ENCODE data around the gene ZC3H10.

Gene ZC3H10

GRCh38 chr12:56172839-56173238 is 54.8 kb downstream of the ZC3H10 start:
- H3K4me2 ChIP-seq (ENCODE audit: low read depth, low read length): no peak overlapping the region
- H3K79me2 ChIP-seq (ENCODE audit: low read length): no peaks in the 10 kb centered on the region
- TF ChIP-seq EZH2 (optimal IDR thresholded peaks at IDR 0.05; ENCODE audit: low read depth, low read length): no peak
- TF ChIP-seq CTCF (IDR thresholded peaks at IDR 0.05; ENCODE audit: low read length): no peak
- TF ChIP-seq EZH2phosphoT487 (IDR thresholded peaks at IDR 0.05; ENCODE audit: low read length): no peak
- H3K4me1 ChIP-seq (ENCODE audit: low read length): no peaks in the 10 kb centered on the region
- H3K27ac ChIP-seq (ENCODE audit: low read length): no peak overlapping the region
- no peaks in the 10 kb centered on the region for H3K27me3 ChIP-seq (replicated peaks; ENCODE audit: insufficient read depth, low read length)
- H3K4me3 ChIP-seq (ENCODE audit: low read length): no peak overlapping the region
- H2AFZ ChIP-seq (ENCODE audit: low read length): no peak overlapping the region
- no peak overlapping the region for H3K9ac ChIP-seq (ENCODE audit: low read length)
- H3F3A ChIP-seq (ENCODE audit: insufficient read depth, low read length): 0 out of 2 replicates have a peak, but pooled peaks cover 4% of the 10 kb centered on the region
- no peaks in the 10 kb centered on the region for H3K9me3 ChIP-seq (replicated peaks; ENCODE audit: insufficient read depth, low read length)
- no peaks in the 10 kb centered on the region for H3K36me3 ChIP-seq (replicated peaks; ENCODE audit: insufficient read depth, low read length)
- no peak for DNase-seq
- no peaks in the 10 kb centered on the region for H4K20me1 ChIP-seq (ENCODE audit: insufficient read depth, low read length)
- H3K9me2 ChIP-seq (replicated peaks; ENCODE audit: insufficient read depth, low read length): no peaks in the 10 kb centered on the region
